Activated T-helper 1 cell treated with anti-CD3 and anti-CD28 coated beads, Interleukin-12 subunit alpha, Interleukin-12 subunit beta, Interleukin-2, Interleukin-4 antibody, amounts not matched to agents 30 ng/mL and 10 ng/mL and 1 ng/mL, durations not matched to agents 14 hours and 24 hours and 36 hours (primary cell): ENCODE measurements around the gene SCGB1C1. TPM values are rescaled to one million over a fixed set of nuclear protein-coding genes. Genes with fewer than 3 reads are reported as not detected.
"Not testable (repeated sequence)": the region's sequence is repeated elsewhere in the genome, so short reads cannot be mapped to it uniquely, and the experiment has no call there.

Source experiments
- DNase-seq: peaks from one replicate; pipeline ENCODE4 v3.0.0; 2021; ENCODE audit warnings: low spot score
- H3K27ac Mint-ChIP-seq: one replicate; pipeline ENCODE4 v1.8.0; 2021; ENCODE audit warnings: mild to moderate bottlenecking, mixed read lengths
- H3K27me3 Mint-ChIP-seq: one replicate; pipeline ENCODE4 v1.8.0; 2022; ENCODE audit warnings: mild to moderate bottlenecking, moderate library complexity, mixed read lengths; ENCODE audit not compliant: insufficient read depth
- H3K36me3 Mint-ChIP-seq: one replicate; pipeline ENCODE4 v1.8.0; 2021; ENCODE audit warnings: low read depth, mixed read lengths
- H3K4me1 Mint-ChIP-seq: one replicate; pipeline ENCODE4 v1.8.0; 2021; ENCODE audit warnings: low read depth, mixed read lengths
- H3K4me3 Mint-ChIP-seq: one replicate; pipeline ENCODE4 v1.8.0; 2021; ENCODE audit warnings: mild to moderate bottlenecking, moderate library complexity, mixed read lengths
- H3K9me3 Mint-ChIP-seq: one replicate; pipeline ENCODE4 v1.8.0; 2021; ENCODE audit warnings: mixed read lengths
- intact Hi-C: fragments of 100-400 bp; cut with micrococcal nuclease; formaldehyde crosslinking; loops from one replicate; pipeline ENCODE4 v1.15.1; 2024
- total RNA-seq: library from RNA; stranded (reverse); gene quantifications from 2 replicates; pipeline ENCODE4 v1.2.3, GENCODE V29; 2022

The SCGB1C1 gene
- total RNA-seq, 1 donor from 2014 or later = not detected

DNA sequence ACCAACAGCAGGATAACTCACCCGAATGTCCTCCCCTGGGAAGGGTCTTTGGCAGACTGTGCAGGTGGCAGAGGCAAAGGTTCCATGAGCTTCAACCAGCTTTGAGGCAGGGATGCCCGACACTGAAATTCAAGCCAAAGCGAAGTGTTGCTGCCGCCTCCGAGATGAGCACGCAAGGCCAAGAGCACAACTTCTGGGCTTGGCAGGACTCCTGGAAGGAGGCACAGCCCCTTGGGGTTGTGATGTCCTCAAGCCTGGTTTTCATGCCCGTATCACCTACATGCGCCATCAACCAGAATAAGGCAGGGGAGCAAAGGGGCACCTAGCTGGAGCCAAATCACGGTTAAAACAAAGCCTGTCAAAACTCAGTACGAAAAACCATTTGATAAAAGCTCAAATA is 37.6 kb downstream of the SCGB1C1 start:
- H3K4me1 Mint-ChIP-seq = peaks cover 12% of the 10 kb centered on the region
- H3K36me3 Mint-ChIP-seq = no peaks in the 10 kb centered on the region
- H3K27me3 Mint-ChIP-seq = no peaks in the 10 kb centered on the region
- no peak for DNase-seq
- H3K9me3 Mint-ChIP-seq = no peaks in the 10 kb centered on the region
- no peak overlapping the region for H3K4me3 Mint-ChIP-seq
- H3K27ac Mint-ChIP-seq = no peak overlapping the region
- intact Hi-C loops = no loop called here

DNA sequence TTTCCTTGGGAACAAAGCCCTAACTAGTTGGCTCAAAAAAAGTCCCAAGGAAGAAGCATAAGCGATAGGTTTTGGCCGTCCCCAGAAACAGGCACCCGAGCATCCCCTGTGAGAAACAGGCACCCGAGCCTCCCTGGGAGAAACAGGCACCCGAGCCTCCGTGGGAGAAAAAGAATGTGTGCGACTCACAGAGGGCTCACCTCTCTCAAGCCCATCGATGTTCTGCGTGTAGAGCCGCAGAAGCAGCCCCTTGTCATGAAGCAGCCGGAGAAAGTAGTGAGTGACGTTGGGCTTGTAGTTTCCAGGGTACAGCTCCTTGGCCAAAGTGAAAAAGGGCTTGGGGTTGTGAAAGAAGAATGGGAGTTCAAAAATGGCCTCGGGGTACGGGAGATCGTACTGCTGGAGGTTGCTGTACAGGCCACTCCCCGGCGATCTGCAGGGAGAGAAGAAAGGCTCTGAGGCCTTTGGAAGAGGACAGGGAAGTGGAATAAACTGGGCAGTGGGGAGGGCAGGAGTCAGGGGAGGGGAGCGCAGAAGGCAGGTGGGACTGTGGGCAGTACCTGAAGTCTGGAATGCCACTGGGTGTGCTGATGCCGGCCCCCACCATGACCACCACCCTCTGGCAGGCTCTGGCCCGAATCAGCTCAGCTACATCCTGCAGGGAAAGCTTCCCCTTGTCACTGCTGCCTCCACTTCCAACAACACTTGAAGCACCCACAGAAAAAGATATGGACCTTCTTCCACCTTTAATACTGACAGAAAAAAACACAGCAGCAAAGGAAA is 40.1 kb downstream of the SCGB1C1 start:
- H3K27ac Mint-ChIP-seq = no peak overlapping the region
- H3K27me3 Mint-ChIP-seq = peaks cover 2% of the 10 kb centered on the region
- no peaks in the 10 kb centered on the region for H3K9me3 Mint-ChIP-seq
- no peak overlapping the region for H3K4me3 Mint-ChIP-seq
- no peak for DNase-seq
- intact Hi-C loops = no loop called here
- H3K36me3 Mint-ChIP-seq = peaks cover 2% of the 10 kb centered on the region
- peaks cover 12% of the 10 kb centered on the region for H3K4me1 Mint-ChIP-seq

DNA sequence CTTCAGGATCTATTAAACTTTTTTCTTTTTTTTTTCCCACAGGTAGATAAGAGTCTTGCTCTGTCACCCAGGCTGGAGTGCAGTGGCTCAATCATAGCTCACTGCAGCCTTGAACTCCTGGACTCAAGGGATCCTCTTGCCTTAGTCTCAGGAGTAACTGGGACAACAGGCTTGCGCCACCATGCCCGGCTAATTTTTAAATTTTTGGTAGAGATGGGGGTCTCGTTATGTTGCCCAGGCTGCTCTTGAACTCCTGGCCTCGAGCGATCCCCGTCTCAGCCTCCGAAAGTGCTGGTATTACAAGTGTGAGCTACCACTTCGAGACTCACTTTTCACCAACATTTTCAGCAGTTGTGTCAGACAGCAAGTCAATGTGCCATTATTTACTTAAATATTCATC is 42.3 kb downstream of the SCGB1C1 start:
- H3K4me1 Mint-ChIP-seq = peaks cover 33% of the 10 kb centered on the region
- no peaks in the 10 kb centered on the region for H3K9me3 Mint-ChIP-seq
- H3K36me3 Mint-ChIP-seq = peaks cover 15% of the 10 kb centered on the region
- H3K27ac Mint-ChIP-seq = peak overlapping the region; percentile 98
- no peak for DNase-seq
- H3K27me3 Mint-ChIP-seq = peaks cover 2% of the 10 kb centered on the region
- peak overlapping the region; percentile 85 for H3K4me3 Mint-ChIP-seq
- intact Hi-C loops = loop anchor here (5.0 kb wide), 2 partner anchors 52 to 122 kb away; partner anchors contain the start of gene PGGHG

GRCh38 chr11:235609-235996 is 42.7 kb downstream of the SCGB1C1 start:
- no peak for DNase-seq
- Mint-ChIP-seq H3K36me3 (peaks cover 19% of the 10 kb centered on the region), H3K27me3 (peaks cover 2% of the 10 kb centered on the region), H3K4me1 (peaks cover 37% of the 10 kb centered on the region), H3K9me3 (no peaks in the 10 kb centered on the region), H3K4me3 (peak overlapping the region; percentile 85), H3K27ac (peak overlapping the region; percentile 98)
- intact Hi-C loops = loop anchor here (5.0 kb wide), 2 partner anchors 52 to 122 kb away; partner anchors contain the start of gene PGGHG

GRCh38 chr11:235997-236773 is 43.3 kb downstream of the SCGB1C1 start, which contains the start of gene SIRT3:
Gene SIRT3, minus strand, starts transcription at chr11:236342. Its CDS starts 14 bp downstream, at chr11:236328.
- Mint-ChIP-seq H3K9me3 (no peaks in the 10 kb centered on the region), H3K27me3 (peaks cover 2% of the 10 kb centered on the region), H3K4me3 (peak within 1 kb of the TSS; percentile 97), H3K36me3 (peaks cover 21% of the 10 kb centered on the region), H3K27ac (peak within 1 kb of the TSS; percentile 98), H3K4me1 (peaks cover 37% of the 10 kb centered on the region)
- DNase-seq = peak; percentile 78
- intact Hi-C loops = loop anchor here (1.0 to 5.0 kb wide), 10 partner anchors 8 to 271 kb away; partner anchors contain the start of genes BET1L, PGGHG, PTDSS2 and RIC8A

DNA sequence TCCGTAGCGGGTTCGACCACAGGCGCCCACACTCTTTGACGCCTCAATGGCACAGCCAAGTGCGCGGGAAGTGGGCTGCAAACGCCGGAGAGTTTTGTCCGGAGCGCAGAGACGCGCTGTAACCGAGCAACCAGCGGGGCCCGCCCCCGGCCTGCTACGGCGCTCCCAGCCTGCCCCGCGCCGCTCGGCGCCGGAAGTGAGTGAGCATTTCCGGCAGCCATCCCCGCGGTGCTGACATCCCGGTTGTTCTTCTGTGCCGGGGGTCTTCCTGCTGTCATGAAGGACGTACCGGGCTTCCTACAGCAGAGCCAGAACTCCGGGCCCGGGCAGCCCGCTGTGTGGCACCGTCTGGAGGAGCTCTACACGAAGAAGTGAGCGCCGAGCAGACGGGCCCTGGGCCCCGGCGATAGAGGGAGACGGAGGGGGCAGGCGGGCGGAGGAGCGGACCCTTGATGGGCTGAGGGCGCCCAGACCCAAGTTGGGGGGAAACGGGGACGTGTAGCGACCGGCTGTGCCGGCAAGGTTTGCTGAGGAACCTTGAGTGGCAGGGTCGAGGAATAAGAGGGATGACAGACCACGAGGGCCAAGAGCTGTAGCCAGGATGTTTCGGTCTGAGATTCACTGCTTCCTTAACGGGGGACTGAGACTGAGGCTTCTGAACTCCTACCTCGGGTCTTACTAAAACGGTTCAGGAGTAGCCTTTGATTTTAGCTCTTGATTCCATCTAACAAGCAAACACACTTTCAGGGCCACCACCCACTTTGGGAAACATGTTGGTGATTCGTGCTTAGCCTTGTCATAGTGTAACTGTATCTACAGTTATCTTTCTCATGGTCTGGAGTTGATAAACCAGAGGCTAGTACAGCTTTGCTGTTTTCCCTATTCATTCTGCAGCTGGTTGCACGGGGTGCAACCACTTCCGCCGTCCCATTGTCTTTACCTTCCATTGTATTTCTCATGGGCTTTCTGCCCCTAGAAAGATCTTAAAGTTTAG is 44.2 kb downstream of the SCGB1C1 start, which contains the start of gene PSMD13:
Gene PSMD13, plus strand, starts transcription at position 203 of the 994 bp plus-strand sequence. Its CDS starts 74 bp downstream, at position 277.
- Mint-ChIP-seq H3K27me3 (peaks cover 2% of the 10 kb centered on the region), H3K36me3 (peaks cover 29% of the 10 kb centered on the region), H3K4me3 (peak within 1 kb of the TSS; percentile 97), H3K4me1 (peaks cover 46% of the 10 kb centered on the region), H3K27ac (peak within 1 kb of the TSS; percentile 98), H3K9me3 (no peaks in the 10 kb centered on the region)
- intact Hi-C loops = loop anchor here (1.0 to 5.0 kb wide), 11 partner anchors 7 to 298 kb away; partner anchors contain the start of genes BET1L, HRAS, PGGHG and PTDSS2
- DNase-seq = peak; percentile 84

DNA sequence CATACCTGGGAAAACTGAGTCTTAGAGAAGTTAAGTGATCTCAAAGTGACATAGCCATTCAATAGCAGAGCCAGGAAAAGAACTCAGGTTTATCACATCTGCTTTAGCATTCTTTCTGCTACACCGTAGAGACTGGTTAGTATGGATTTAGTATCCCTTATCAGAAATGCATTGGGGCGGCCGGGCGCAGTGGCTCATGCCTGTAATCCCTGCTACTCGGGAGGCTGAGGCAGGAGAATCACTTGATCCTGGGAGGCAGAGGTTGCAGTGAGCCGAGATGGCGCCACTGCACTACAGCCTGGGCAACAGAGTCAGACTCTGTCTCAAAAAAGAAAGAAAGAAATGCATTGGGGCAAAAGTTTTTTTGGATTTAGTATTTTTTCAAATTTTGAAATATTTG is 45.5 kb downstream of the SCGB1C1 start:
- Mint-ChIP-seq H3K4me3 (peak overlapping the region; percentile 97), H3K4me1 (peaks cover 54% of the 10 kb centered on the region), H3K36me3 (peaks cover 38% of the 10 kb centered on the region), H3K27ac (peak overlapping the region; percentile 56)
- H3K27me3 Mint-ChIP-seq, DNase-seq, H3K9me3 Mint-ChIP-seq: not testable (repeated sequence)
- intact Hi-C loops = loop anchor here (5.0 kb wide), 2 partner anchors 49 to 119 kb away; partner anchors contain the start of gene PGGHG

DNA sequence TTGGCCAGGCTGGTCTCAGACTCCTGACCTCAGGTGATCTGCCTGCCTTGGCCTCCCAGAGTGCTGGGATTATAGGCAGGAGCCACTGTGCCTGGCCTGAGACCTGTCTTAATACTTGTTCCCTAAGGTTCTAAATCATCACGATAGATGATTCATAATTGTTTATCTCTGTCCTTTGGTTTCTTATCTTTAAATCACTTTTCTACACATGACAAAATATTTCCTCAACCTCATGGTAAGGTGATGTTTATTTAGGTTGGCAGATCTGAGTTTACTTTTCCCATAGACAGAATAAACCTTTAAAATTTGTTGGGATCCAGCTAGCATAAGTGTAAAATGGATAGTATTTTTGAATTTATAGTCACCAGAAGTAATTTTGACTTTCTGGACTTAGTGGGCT is 47.4 kb downstream of the SCGB1C1 start:
- peaks cover 66% of the 10 kb centered on the region for H3K4me1 Mint-ChIP-seq
- H3K36me3 Mint-ChIP-seq = peaks cover 52% of the 10 kb centered on the region
- peaks cover 2% of the 10 kb centered on the region for H3K27me3 Mint-ChIP-seq
- no peak overlapping the region for H3K4me3 Mint-ChIP-seq
- no peak for DNase-seq
- intact Hi-C loops = no loop called here
- H3K9me3 Mint-ChIP-seq = no peaks in the 10 kb centered on the region
- no peak overlapping the region for H3K27ac Mint-ChIP-seq

GRCh38 chr11:241634-242033 is 48.8 kb downstream of the SCGB1C1 start:
- Mint-ChIP-seq H3K4me3 (peak overlapping the region; percentile 16), H3K27ac (peak overlapping the region; percentile 65), H3K27me3 (no peaks in the 10 kb centered on the region), H3K9me3 (no peaks in the 10 kb centered on the region), H3K4me1 (peaks cover 63% of the 10 kb centered on the region), H3K36me3 (peaks cover 61% of the 10 kb centered on the region)
- no peak for DNase-seq
- intact Hi-C loops = no loop called here

Other genes starting within 250 kb of the SCGB1C1 start
- 42.0 and 48.7 TPM in 2 replicates for gene BET1L, start 14.3 kb downstream of the SCGB1C1 start, total RNA-seq
- 132 and 149 TPM in 2 replicates for gene RIC8A, start 14.6 kb downstream of the SCGB1C1 start, total RNA-seq
- gene SIRT3, start 43.3 kb downstream of the SCGB1C1 start, total RNA-seq = 11.6 and 14.8 TPM in 2 replicates
- 261 and 266 TPM in 2 replicates for gene PSMD13, start 43.9 kb downstream of the SCGB1C1 start, total RNA-seq
- gene NLRP6, start 85.3 kb downstream of the SCGB1C1 start, total RNA-seq = 4.9 and 5.2 TPM in 2 replicates
- 164 and 167 TPM in 2 replicates for gene PGGHG, start 96.0 kb downstream of the SCGB1C1 start, total RNA-seq
- gene IFITM5, start 106.4 kb downstream of the SCGB1C1 start, total RNA-seq = not detected in 2 replicates
- gene IFITM2, start 114.7 kb downstream of the SCGB1C1 start, total RNA-seq = 494 and 521 TPM in 2 replicates
- gene IFITM1, start 121.0 kb downstream of the SCGB1C1 start, total RNA-seq = 208 and 214 TPM in 2 replicates
- 3.6 and 4.6 TPM in 2 replicates for gene IFITM3, start 127.8 kb downstream of the SCGB1C1 start, total RNA-seq
- gene B4GALNT4, start 176.4 kb downstream of the SCGB1C1 start, total RNA-seq = 3.8 and 5.1 TPM in 2 replicates
- not detected in 2 replicates for gene PKP3, start 201.1 kb downstream of the SCGB1C1 start, total RNA-seq
- gene SIGIRR, start 221.9 kb downstream of the SCGB1C1 start, total RNA-seq = 38.3 and 43.9 TPM in 2 replicates
- 33.1 and 33.8 TPM in 2 replicates for gene ANO9, start 248.9 kb downstream of the SCGB1C1 start, total RNA-seq